Hepatocyte (in vitro differentiated cells): ENCODE data around the gene HACD2. TPM values are rescaled to one million over a fixed set of nuclear protein-coding genes. Genes with fewer than 3 reads are reported as not detected.

Experiments used
- DNase-seq: peaks from one replicate; pipeline ENCODE4 v3.0.0-alpha.2; 2016; ENCODE audit warnings: low spot score
- H2AFZ ChIP-seq: fragments of 200-600 bp; sonication (generic); 2 replicates; pipeline ENCODE4 v1.6.0; 2016; ENCODE audit warnings: antibody characterized with exemption, mild to moderate bottlenecking
- H3K27ac ChIP-seq: fragments of 200-600 bp; sonication (generic); 2 replicates; pipeline ENCODE4 v1.5.1; 2016; ENCODE audit warnings: mild to moderate bottlenecking
- H3K27me3 ChIP-seq: fragments of 200-600 bp; sonication (generic); 2 replicates; pipeline ENCODE4 v1.6.1; 2016
- H3K36me3 ChIP-seq: fragments of 200-600 bp; sonication (generic); replicated peaks from 2 replicates; pipeline ENCODE4 v1.5.1; 2016; ENCODE audit warnings: low read depth; ENCODE audit not compliant: insufficient read depth
- H3K4me1 ChIP-seq: fragments of 200-600 bp; sonication (generic); 2 replicates; pipeline ENCODE4 v1.5.1; 2016; ENCODE audit warnings: mild to moderate bottlenecking, moderate library complexity; ENCODE audit not compliant: insufficient read depth
- H3K4me2 ChIP-seq: fragments of 200-600 bp; sonication (generic); 2 replicates; pipeline ENCODE4 v1.6.0; 2016
- H3K4me3 ChIP-seq: fragments of 200-600 bp; sonication (generic); 2 replicates; pipeline ENCODE4 v1.5.1; 2016; ENCODE audit warnings: mild to moderate bottlenecking
- H3K79me2 ChIP-seq: fragments of 200-600 bp; sonication (generic); 2 replicates; pipeline ENCODE4 v1.6.0; 2017; ENCODE audit warnings: mild to moderate bottlenecking
- H3K9me2 ChIP-seq: fragments of 200-600 bp; sonication (generic); replicated peaks from 2 replicates; pipeline ENCODE4 v1.6.0; 2017; ENCODE audit warnings: mild to moderate bottlenecking; ENCODE audit not compliant: insufficient read depth
- H3K9me3 ChIP-seq: fragments of 200-600 bp; sonication (generic); 2 replicates; pipeline ENCODE4 v1.5.1; 2016; ENCODE audit warnings: low read depth, mild to moderate bottlenecking
- H4K20me1 ChIP-seq: fragments of 200-600 bp; sonication (generic); 2 replicates; pipeline ENCODE4 v1.6.0; 2016; ENCODE audit warnings: mild to moderate bottlenecking; ENCODE audit not compliant: insufficient read depth, poor library complexity, severe bottlenecking
- EZH2 ChIP-seq: fragments of 200-600 bp; sonication (generic); IDR thresholded peaks from 2 replicates; pipeline ENCODE4 v1.6.1; 2016; ENCODE audit warnings: antibody characterized with exemption, mild to moderate bottlenecking, borderline replicate concordance
- EZH2phosphoT487 ChIP-seq: fragments of 200-600 bp; sonication (generic); IDR thresholded peaks from one replicate; pipeline ENCODE4 v1.6.1; 2018; ENCODE audit warnings: antibody characterized with exemption, mild to moderate bottlenecking, low read depth, moderate library complexity; ENCODE audit not compliant: unreplicated experiment, severe bottlenecking
- WGBS: methylation state at CpG from one replicate; pipeline ENCODE4 v1.1.6; 2016; ENCODE audit warnings: low lambda C conversion rate; ENCODE audit errors: missing lambda C conversion rate; 5-methylcytosine and 5-hydroxymethylcytosine counted together
- polyA plus RNA-seq: library from polyadenylated mRNA; unstranded; fragments of >200 nt; fragmentation: Nextera tagmentation; extraction: Ambion mirVana; gene quantifications from 2 replicates; pipeline ENCODE4 v1.2.1, GENCODE V29; 2016
- total RNA-seq: library from RNA; depleted of rRNA; stranded (reverse); fragments of >200 nt; gene quantifications from 2 replicates; pipeline ENCODE4 v1.2.3, GENCODE V29; 2014
- TF ChIP-seq, protein P1 (sequence below): fragments of 200-600 bp; sonication (generic); IDR thresholded peaks from 2 replicates; pipeline ENCODE4 v1.5.1; 2016; ENCODE audit warnings: antibody characterized with exemption, mild to moderate bottlenecking; ENCODE audit not compliant: poor library complexity

The HACD2 gene
- total and polyA plus RNA-seq, 2 experiments from 2014 or later = 31.8 to 64.3 TPM

DNA sequence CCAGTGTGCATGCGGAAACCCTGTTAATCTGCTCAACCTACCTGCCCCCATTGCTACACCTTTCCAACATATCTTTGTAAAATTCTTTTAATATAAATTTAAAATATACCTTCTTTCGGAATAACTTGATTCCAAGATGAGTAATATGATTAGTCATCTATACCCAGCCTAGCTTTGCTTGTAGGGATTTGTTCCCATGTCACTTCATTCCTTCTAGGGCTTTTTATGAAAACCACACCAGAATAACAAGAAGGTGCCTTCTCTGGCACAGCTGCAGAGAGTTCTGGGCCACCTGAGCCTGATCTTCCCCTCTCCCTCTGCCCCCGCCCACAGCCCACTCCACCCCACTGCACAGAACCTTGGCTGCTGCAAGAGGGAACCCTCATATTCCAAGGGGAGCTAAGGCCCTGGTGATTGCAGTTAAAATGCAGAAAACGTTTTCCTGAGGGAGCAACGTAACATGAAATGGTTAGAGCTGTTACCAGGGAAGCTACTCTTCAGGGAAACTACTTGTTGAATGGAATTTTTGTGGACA lies 38.6 kb upstream of the HACD2 start:
- no peaks in the 10 kb centered on the region for H3K27me3 ChIP-seq
- no peak for DNase-seq
- no peak overlapping the region for H3K4me3 ChIP-seq
- no peaks in the 10 kb centered on the region for H4K20me1 ChIP-seq
- H3K36me3 ChIP-seq = no peaks in the 10 kb centered on the region
- H3K4me2 ChIP-seq = no peak overlapping the region
- 91% methylated on average over 5 of the region's 5 CpGs for WGBS
- peaks cover 3% of the 10 kb centered on the region for H3K4me1 ChIP-seq
- H2AFZ ChIP-seq = no peak overlapping the region
- no peaks in the 10 kb centered on the region for H3K79me2 ChIP-seq
- H3K9me2 ChIP-seq = no peaks in the 10 kb centered on the region
- no peak overlapping the region for H3K27ac ChIP-seq
- TF ChIP-seq, protein P1, sequence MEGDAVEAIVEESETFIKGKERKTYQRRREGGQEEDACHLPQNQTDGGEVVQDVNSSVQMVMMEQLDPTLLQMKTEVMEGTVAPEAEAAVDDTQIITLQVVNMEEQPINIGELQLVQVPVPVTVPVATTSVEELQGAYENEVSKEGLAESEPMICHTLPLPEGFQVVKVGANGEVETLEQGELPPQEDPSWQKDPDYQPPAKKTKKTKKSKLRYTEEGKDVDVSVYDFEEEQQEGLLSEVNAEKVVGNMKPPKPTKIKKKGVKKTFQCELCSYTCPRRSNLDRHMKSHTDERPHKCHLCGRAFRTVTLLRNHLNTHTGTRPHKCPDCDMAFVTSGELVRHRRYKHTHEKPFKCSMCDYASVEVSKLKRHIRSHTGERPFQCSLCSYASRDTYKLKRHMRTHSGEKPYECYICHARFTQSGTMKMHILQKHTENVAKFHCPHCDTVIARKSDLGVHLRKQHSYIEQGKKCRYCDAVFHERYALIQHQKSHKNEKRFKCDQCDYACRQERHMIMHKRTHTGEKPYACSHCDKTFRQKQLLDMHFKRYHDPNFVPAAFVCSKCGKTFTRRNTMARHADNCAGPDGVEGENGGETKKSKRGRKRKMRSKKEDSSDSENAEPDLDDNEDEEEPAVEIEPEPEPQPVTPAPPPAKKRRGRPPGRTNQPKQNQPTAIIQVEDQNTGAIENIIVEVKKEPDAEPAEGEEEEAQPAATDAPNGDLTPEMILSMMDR = no peak
- TF ChIP-seq EZH2 = no peak
- TF ChIP-seq EZH2phosphoT487 = no peak
- no peaks in the 10 kb centered on the region for H3K9me3 ChIP-seq

DNA sequence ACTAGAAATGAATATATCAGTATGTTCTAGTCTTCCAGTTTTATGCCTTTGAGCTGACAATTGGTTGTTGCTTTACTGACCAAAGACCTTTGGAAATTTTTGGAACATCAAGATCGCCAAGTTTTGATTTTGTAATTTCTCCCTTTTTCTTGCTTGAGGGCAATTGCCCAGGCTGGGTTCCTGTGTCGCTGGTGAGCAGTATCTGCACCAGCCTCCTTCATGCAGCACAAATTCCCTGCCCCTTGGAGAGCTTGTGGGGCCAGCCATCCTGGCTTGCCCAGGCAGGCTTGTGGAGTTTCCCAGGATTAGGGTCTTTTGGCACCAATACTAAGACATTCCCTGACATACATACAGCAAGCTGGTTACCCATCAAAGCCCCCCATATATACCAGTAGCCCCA lies 37.9 kb upstream of the HACD2 start:
- Histone ChIP-seq H2AFZ (no peak overlapping the region), H3K4me1 (peaks cover 5% of the 10 kb centered on the region), H3K27me3 (no peaks in the 10 kb centered on the region), H3K9me3 (no peaks in the 10 kb centered on the region), H3K36me3 (no peaks in the 10 kb centered on the region), H4K20me1 (no peaks in the 10 kb centered on the region), H3K27ac (no peak overlapping the region), H3K9me2 (no peaks in the 10 kb centered on the region), H3K4me2 (no peak overlapping the region), H3K4me3 (no peak overlapping the region), H3K79me2 (no peaks in the 10 kb centered on the region)
- no peak for DNase-seq
- WGBS = 92% methylated on average over 2 of the region's 2 CpGs
- TF ChIP-seq EZH2phosphoT487 (no peak), EZH2 (no peak)
- TF ChIP-seq, protein P1 = no peak

GRCh38 chr3:123621850-123622189 lies 37.0 kb upstream of the HACD2 start:
- Histone ChIP-seq H3K4me1 (peaks cover 5% of the 10 kb centered on the region), H4K20me1 (no peaks in the 10 kb centered on the region), H3K9me3 (no peaks in the 10 kb centered on the region), H3K9me2 (no peaks in the 10 kb centered on the region), H3K4me3 (no peak overlapping the region), H3K79me2 (no peaks in the 10 kb centered on the region), H3K27me3 (no peaks in the 10 kb centered on the region), H3K4me2 (no peak overlapping the region), H3K36me3 (no peaks in the 10 kb centered on the region), H3K27ac (no peak overlapping the region), H2AFZ (no peak overlapping the region)
- DNase-seq = no peak
- TF ChIP-seq, protein P1 = no peak
- TF ChIP-seq EZH2phosphoT487 (no peak), EZH2 (no peak)
- 99% methylated on average over 7 of the region's 7 CpGs for WGBS
